Putamen (tissue), 1 donor: ENCODE data around the gene DDX41.
"Not testable (repeated sequence)": the region's sequence is repeated elsewhere in the genome, so short reads cannot be mapped to it uniquely, and the experiment has no call there.

ENCODE experiments used
- DNase-seq: peaks from one replicate; pipeline ENCODE4 v3.0.0-alpha.2; 2016; ENCODE audit warnings: low spot score

DDX41 gene

GRCh38 chr5:177516601-177517568, at the start of gene DDX41:
Gene DDX41, minus strand, starts transcription at chr5:177516961. Its CDS starts 16 bp downstream, at chr5:177516945.
- DNase-seq = peak; percentile 99

- no peak for DNase-seq
Observed at GRCh38 chr5:177565046-177565445, 48.3 kb upstream of the DDX41 start.

- not testable (repeated sequence) for DNase-seq
Observed at GRCh38 chr5:177559446-177559941, 42.7 kb upstream of the DDX41 start.

- DNase-seq = no peak
Observed at GRCh38 chr5:177557796-177558195, 41.0 kb upstream of the DDX41 start.

GRCh38 chr5:177557041-177557647, 40.4 kb upstream of the DDX41 start:
- DNase-seq = no peak

GRCh38 chr5:177555665-177556064, 38.9 kb upstream of the DDX41 start:
- DNase-seq = no peak

- DNase-seq = no peak
Observed at GRCh38 chr5:177555228-177555627, 38.5 kb upstream of the DDX41 start.

- peak; percentile 90 for DNase-seq
Observed at GRCh38 chr5:177554474-177555111, 37.8 kb upstream of the DDX41 start, which contains the start of gene FAM193B. Gene FAM193B, minus strand, starts transcription at chr5:177554563. Its CDS starts 105 bp downstream, at chr5:177554458.

- no peak for DNase-seq
Observed at GRCh38 chr5:177553671-177554429, 37.1 kb upstream of the DDX41 start.

- DNase-seq = no peak
Observed at GRCh38 chr5:177552839-177553455, 36.2 kb upstream of the DDX41 start.

GRCh38 chr5:177550122-177550521, 33.4 kb upstream of the DDX41 start:
- no peak for DNase-seq

- DNase-seq = no peak
Observed at GRCh38 chr5:177548495-177548894, 31.7 kb upstream of the DDX41 start.

- DNase-seq = no peak
Observed at GRCh38 chr5:177547736-177548135, 31.0 kb upstream of the DDX41 start.

GRCh38 chr5:177546258-177546741, 29.5 kb upstream of the DDX41 start:
- peak; percentile 71 for DNase-seq

GRCh38 chr5:177545487-177546257, 28.9 kb upstream of the DDX41 start:
- no peak for DNase-seq

GRCh38 chr5:177542816-177543465, 26.2 kb upstream of the DDX41 start:
- DNase-seq = no peak

GRCh38 chr5:177540438-177540837, 23.7 kb upstream of the DDX41 start:
- no peak for DNase-seq

- no peak for DNase-seq
Observed at GRCh38 chr5:177539411-177539810, 22.6 kb upstream of the DDX41 start.

- no peak for DNase-seq
Observed at GRCh38 chr5:177538876-177539275, 22.1 kb upstream of the DDX41 start.
